ENCODE results near the gene CRY1. TPM values are rescaled to one million over a fixed set of nuclear protein-coding genes. Genes with fewer than 3 reads are reported as not detected.
A peak's percentile ranks its signal among the peaks of the same experiment; 100 is the strongest.

Gene CRY1
- total RNA-seq, 1 experiment from 2014 or later = 43.8 TPM

- DNase-seq (ENCODE audit: low read depth, low spot score) = peak; percentile 32
- Histone ChIP-seq H3K9me3 (ENCODE audit: control insufficient read depth, insufficient read depth, low read depth, low read length) (no peaks in the 10 kb centered on the region), H3K4me3 (ENCODE audit: low read depth in 2 of 2, low read length in 2 of 2) (peak within 1 kb of the TSS; percentile 56 to 93), H3K4me1 (ENCODE audit: control insufficient read depth, insufficient read depth, low read length) (peaks cover 18% of the 10 kb centered on the region), H3K36me3 (ENCODE audit: control insufficient read depth, insufficient read depth, low read length) (no peaks in the 10 kb centered on the region; the same call in 1 of the 2 replicates), H3K27ac (ENCODE audit: low read length) (peak within 1 kb of the TSS; percentile 75), H3K27me3 (ENCODE audit: control insufficient read depth, insufficient read depth, low read length) (no peaks in the 10 kb centered on the region)
- peak; percentile 99 for ATAC-seq
- in situ Hi-C loops (cut with HindIII; ENCODE audit: low pct_unique_long_range_greater_than_20kb, low sequenced_read_pairs) = no loop called here
- ChIA-PET CTCF (interaction anchor here (0.6 kb wide), 1 partner anchor 689 kb away, joined by 3 read pairs; no protein-coding TSS in a partner anchor), POLR2A (interaction anchor here (1.0 to 1.6 kb wide), 2 partner anchors 8 to 30 kb away, joined by 4 to 8 read pairs; no protein-coding TSS in a partner anchor)
- peak; percentile 73 for TF ChIP-seq POLR2AphosphoS5 (IDR thresholded peaks at IDR 0.05; ENCODE audit: low read depth, low read length)
- TF ChIP-seq REST (IDR thresholded peaks at IDR 0.05; ENCODE audit: insufficient read depth in 1 of 2, low read depth in 2 of 2, low read length in 1 of 2) = no peak
- TF ChIP-seq TCF7L2 (IDR thresholded peaks at IDR 0.05; ENCODE audit: low read depth, low read length) = no peak
- TF ChIP-seq SIN3A (IDR thresholded peaks at IDR 0.05; ENCODE audit: borderline replicate concordance, insufficient read depth, low read depth, low read length) = peak; percentile 67; the same call in 1 of the 2 replicates
- TF ChIP-seq CTCF (IDR thresholded peaks at IDR 0.05) = no peak
- intact Hi-C loops (cut with micrococcal nuclease; ENCODE audit: unreplicated experiment) = no loop called here
- BruUV-seq (replicated peaks) = TSS peak; percentile 53
Observed at GRCh38 chr12:106986625-106987389, 106.5 kb downstream of the CRY1 start, which contains the start of gene MTERF2. TSS of gene MTERF2 (minus strand) at chr12:106987146. CDS start at chr12:106978714, 8,432 bp downstream.

- TF ChIP-seq REST (IDR thresholded peaks at IDR 0.05; ENCODE audit: insufficient read depth in 1 of 2, low read depth in 2 of 2, low read length in 1 of 2) = no peak
- TF ChIP-seq POLR2AphosphoS5 (IDR thresholded peaks at IDR 0.05; ENCODE audit: low read depth, low read length) = no peak
- no peak for TF ChIP-seq TCF7L2 (IDR thresholded peaks at IDR 0.05; ENCODE audit: low read depth, low read length)
- TF ChIP-seq SIN3A (IDR thresholded peaks at IDR 0.05; ENCODE audit: borderline replicate concordance, insufficient read depth, low read depth, low read length) = no peak
- no peak for TF ChIP-seq CTCF (IDR thresholded peaks at IDR 0.05)
- ChIA-PET CTCF (no interaction called here), POLR2A (no interaction called here)
- peaks cover 18% of the 10 kb centered on the region for H3K4me1 ChIP-seq (ENCODE audit: control insufficient read depth, insufficient read depth, low read length)
- H3K27ac ChIP-seq (ENCODE audit: low read length) = peak overlapping the region; percentile 75
- no peak for ATAC-seq
- H3K9me3 ChIP-seq (ENCODE audit: control insufficient read depth, insufficient read depth, low read depth, low read length) = no peaks in the 10 kb centered on the region
- intact Hi-C loops (cut with micrococcal nuclease; ENCODE audit: unreplicated experiment) = no loop called here
- no peak for DNase-seq (ENCODE audit: low read depth, low spot score)
- in situ Hi-C loops (cut with HindIII; ENCODE audit: low pct_unique_long_range_greater_than_20kb, low sequenced_read_pairs) = no loop called here
- H3K4me3 ChIP-seq (ENCODE audit: low read depth in 2 of 2, low read length in 2 of 2) = peak overlapping the region; percentile 56 to 93
- no TSS peak for BruUV-seq (replicated peaks)
- no peaks in the 10 kb centered on the region for H3K27me3 ChIP-seq (ENCODE audit: control insufficient read depth, insufficient read depth, low read length)
- H3K36me3 ChIP-seq (ENCODE audit: control insufficient read depth, insufficient read depth, low read length) = no peaks in the 10 kb centered on the region; the same call in 1 of the 2 replicates
Observed at GRCh38 chr12:106986135-106986534, 107.2 kb downstream of the CRY1 start.
